OCI-LY3 (cell line): ENCODE data around the gene NFATC3.

ENCODE experiments used
- EZH2phosphoT487 ChIP-seq: fragments of 200-600 bp; shearing (Covaris generic); IDR thresholded peaks from 2 replicates; pipeline ENCODE4 v1.6.1; 2018; ENCODE audit warnings: antibody characterized with exemption, mixed run types, low read depth
- TF ChIP-seq, protein P1 (sequence below): fragments of 200-600, 300-600 bp; sonication (generic); IDR thresholded peaks from 2 replicates; pipeline ENCODE4 v1.5.1; 2014; ENCODE audit warnings: antibody characterized with exemption, low read length, low read depth

DNA sequence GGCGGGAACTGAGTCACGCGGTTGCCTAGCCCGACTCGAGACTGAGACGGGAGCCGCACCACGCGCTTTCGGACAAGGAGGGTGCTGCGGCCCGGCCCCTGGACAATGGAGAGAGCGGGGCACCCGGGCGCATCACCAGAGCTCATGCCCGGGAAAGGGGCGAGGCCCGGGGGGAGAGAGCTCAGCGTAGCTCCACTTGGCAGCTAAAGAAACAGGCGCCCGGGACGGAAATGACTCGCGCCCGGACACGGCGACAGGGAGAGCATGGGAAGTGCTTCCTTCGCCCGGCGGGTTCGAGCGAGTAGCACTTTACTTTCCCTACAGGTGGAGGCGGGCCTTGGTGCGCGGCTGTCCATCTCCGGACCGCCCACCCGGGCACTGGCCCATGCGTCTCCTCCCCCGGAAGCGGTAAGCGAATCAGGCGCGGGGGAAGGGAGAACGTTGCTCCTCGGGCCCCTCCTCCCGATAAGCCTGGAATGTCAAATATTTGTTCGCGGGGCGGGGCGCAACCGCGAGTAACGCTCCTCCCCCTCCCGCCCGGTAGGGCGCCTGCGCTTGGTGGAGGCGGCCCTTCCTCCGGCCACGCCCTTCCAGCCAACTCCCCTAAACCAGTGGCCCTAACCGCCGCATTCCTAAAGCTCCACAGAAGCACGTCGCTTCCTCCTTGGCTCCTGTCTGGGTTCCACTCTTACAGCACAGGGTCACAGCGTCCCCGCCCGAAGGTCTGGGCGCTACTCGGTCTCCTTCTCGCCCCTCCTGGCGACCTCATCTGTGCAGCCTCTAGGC, 152.3 kb downstream of the NFATC3 start:
- TF ChIP-seq, protein P1, sequence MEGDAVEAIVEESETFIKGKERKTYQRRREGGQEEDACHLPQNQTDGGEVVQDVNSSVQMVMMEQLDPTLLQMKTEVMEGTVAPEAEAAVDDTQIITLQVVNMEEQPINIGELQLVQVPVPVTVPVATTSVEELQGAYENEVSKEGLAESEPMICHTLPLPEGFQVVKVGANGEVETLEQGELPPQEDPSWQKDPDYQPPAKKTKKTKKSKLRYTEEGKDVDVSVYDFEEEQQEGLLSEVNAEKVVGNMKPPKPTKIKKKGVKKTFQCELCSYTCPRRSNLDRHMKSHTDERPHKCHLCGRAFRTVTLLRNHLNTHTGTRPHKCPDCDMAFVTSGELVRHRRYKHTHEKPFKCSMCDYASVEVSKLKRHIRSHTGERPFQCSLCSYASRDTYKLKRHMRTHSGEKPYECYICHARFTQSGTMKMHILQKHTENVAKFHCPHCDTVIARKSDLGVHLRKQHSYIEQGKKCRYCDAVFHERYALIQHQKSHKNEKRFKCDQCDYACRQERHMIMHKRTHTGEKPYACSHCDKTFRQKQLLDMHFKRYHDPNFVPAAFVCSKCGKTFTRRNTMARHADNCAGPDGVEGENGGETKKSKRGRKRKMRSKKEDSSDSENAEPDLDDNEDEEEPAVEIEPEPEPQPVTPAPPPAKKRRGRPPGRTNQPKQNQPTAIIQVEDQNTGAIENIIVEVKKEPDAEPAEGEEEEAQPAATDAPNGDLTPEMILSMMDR: no peak
- no peak for TF ChIP-seq EZH2phosphoT487
